Measurements from ENCODE around the gene MAPKAP1. TPM values are rescaled to one million over a fixed set of nuclear protein-coding genes. Genes with fewer than 3 reads are reported as not detected.

MAPKAP1 gene
- total and polyA plus RNA-seq, 9 of the 15 experiments (the other 6 are each of a cell fraction or from before 2014, with no cell fraction given): 2.6 to 82.1 (median 61.1) TPM

DNA sequence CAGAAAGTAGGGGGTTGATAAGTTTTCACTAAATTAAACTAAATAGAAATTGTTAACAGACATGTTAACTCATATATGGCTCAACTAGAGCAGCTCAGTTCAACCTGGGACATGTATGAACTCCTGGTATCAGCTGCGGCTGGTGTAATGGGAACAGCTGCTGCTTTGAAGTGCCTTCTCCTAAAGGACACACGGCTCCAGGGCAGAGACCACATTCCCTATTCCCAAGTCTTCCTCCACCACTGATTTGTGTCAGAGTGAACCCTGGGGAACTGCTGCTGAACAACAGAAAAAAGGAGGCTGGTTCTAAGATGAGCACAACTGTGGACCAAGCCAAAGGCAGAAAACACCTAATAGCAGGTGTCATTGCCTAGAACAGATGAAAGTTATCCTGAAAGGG is 71.1 kb downstream of the MAPKAP1 start:
- no peak for FAIRE-seq
- in situ Hi-C loops (cut with MboI): loop anchor here (10.0 kb wide), 1 partner anchor 201 kb away; no protein-coding TSS in a partner anchor
- 88% methylated on average over 2 of the region's 2 CpGs for WGBS (ENCODE audit: insufficient coverage, low coverage, missing lambda C conversion rate)

More for the DNA sequence above, 71.1 kb downstream of the MAPKAP1 start:
- Histone ChIP-seq H4K20me1 (replicated peaks; ENCODE audit: control insufficient read depth, insufficient read depth, low read length) (peaks cover 14% of the 10 kb centered on the region), H3K79me2 (ENCODE audit: control insufficient read depth, insufficient read depth, low read length) (peaks cover 7% of the 10 kb centered on the region; the same call in 1 of the 3 replicates), H3K9me1 (ENCODE audit: control insufficient read depth, insufficient read depth, low read length) (no peaks in the 10 kb centered on the region), H3K36me3 (ENCODE audit: control insufficient read depth, insufficient read depth, low read length) (no peaks in the 10 kb centered on the region), H3K4me3 (no peak overlapping the region), H3K9ac (ENCODE audit: insufficient read depth in 1 of 2, low read depth in 2 of 2, low read length in 2 of 2) (no peak overlapping the region), H3K9me3 (replicated peaks; ENCODE audit: control insufficient read depth, insufficient read depth, low read depth, low read length) (no peaks in the 10 kb centered on the region), H3K27ac (ENCODE audit: extremely low read depth, low read depth, low read length) (no peak overlapping the region), H2AFZ (ENCODE audit: low read depth, low read length) (no peak overlapping the region), H3K4me1 (replicated peaks in 1 of 2; ENCODE audit: control insufficient read depth in 2 of 2, insufficient read depth in 2 of 2, low read length in 2 of 2) (peaks cover 6 to 9% of the 10 kb centered on the region in 2 experiments; a peak in 4 of 5 replicates), H3K4me2 (ENCODE audit: insufficient read depth, low read length) (no peak overlapping the region), H3K27me3 (ENCODE audit: control insufficient read depth in 2 of 2, insufficient read depth in 2 of 2, low read length in 2 of 2) (no peaks in the 10 kb centered on the region)
- intact Hi-C loops (cut with micrococcal nuclease): no loop called here
- POLR2A ChIA-PET: no interaction called here
- CTCF ChIA-PET (ENCODE audit: low intra/inter-chr PET ratio): interaction anchor here (0.7 kb wide), 1 partner anchor 42 kb away, joined by 3 read pairs; no protein-coding TSS in a partner anchor
- DNase-seq (ENCODE audit: extremely low read depth in 1 of 4, low spot score in 3 of 4) (no peak), ATAC-seq (no peak)
- TF ChIP-seq, protein P1, sequence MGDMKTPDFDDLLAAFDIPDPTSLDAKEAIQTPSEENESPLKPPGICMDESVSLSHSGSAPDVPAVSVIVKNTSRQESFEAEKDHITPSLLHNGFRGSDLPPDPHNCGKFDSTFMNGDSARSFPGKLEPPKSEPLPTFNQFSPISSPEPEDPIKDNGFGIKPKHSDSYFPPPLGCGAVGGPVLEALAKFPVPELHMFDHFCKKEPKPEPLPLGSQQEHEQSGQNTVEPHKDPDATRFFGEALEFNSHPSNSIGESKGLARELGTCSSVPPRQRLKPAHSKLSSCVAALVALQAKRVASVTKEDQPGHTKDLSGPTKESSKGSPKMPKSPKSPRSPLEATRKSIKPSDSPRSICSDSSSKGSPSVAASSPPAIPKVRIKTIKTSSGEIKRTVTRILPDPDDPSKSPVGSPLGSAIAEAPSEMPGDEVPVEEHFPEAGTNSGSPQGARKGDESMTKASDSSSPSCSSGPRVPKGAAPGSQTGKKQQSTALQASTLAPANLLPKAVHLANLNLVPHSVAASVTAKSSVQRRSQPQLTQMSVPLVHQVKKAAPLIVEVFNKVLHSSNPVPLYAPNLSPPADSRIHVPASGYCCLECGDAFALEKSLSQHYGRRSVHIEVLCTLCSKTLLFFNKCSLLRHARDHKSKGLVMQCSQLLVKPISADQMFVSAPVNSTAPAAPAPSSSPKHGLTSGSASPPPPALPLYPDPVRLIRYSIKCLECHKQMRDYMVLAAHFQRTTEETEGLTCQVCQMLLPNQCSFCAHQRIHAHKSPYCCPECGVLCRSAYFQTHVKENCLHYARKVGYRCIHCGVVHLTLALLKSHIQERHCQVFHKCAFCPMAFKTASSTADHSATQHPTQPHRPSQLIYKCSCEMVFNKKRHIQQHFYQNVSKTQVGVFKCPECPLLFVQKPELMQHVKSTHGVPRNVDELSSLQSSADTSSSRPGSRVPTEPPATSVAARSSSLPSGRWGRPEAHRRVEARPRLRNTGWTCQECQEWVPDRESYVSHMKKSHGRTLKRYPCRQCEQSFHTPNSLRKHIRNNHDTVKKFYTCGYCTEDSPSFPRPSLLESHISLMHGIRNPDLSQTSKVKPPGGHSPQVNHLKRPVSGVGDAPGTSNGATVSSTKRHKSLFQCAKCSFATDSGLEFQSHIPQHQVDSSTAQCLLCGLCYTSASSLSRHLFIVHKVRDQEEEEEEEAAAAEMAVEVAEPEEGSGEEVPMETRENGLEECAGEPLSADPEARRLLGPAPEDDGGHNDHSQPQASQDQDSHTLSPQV (IDR thresholded peaks at IDR 0.05): no peak
- no peak for TF ChIP-seq ELK1 (CRISPR knock-in tag; IDR thresholded peaks at IDR 0.05)
- TF ChIP-seq MYNN (IDR thresholded peaks at IDR 0.05): no peak
- TF ChIP-seq MYNN (CRISPR knock-in tag; IDR thresholded peaks at IDR 0.05): no peak
- no peak for TF ChIP-seq CHCHD3 (CRISPR knock-in tag; IDR thresholded peaks at IDR 0.05)
- no peak for TF ChIP-seq RBBP5 (IDR thresholded peaks at IDR 0.05; ENCODE audit: borderline replicate concordance, insufficient read depth, low read length, poor library complexity, severe bottlenecking)
- TF ChIP-seq ZNF717 (CRISPR knock-in tag; IDR thresholded peaks at IDR 0.05): no peak
- TF ChIP-seq ESRRB (CRISPR knock-in tag; IDR thresholded peaks at IDR 0.05; ENCODE audit: borderline replicate concordance): no peak
- BruUV-seq (replicated peaks): no TSS peak

All from K562 (cell line).